ENCODE results near the gene TCEANC.

The TCEANC gene

GRCh38 chrX:13693341-13693961, 40.5 kb downstream of the TCEANC start:
- no peak for DNase-seq

DNA sequence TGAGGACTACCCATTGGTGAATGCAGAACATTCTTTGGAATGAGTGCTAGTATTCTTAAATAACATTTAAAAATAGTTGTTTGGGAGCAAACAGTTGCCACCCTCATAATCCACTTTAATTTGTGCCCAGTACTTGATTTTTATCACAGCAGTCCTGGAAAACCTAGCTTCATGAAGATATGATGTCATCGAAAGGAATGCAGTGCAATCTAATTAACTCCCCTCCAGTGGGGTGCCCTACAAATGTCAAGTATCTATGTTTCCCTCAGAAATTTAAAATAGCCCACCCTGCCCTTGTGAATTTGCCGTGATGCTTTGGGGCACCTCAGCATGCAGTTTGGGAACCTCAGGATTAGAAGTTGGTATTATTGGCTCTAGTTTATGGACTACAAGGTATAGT, 41.4 kb downstream of the TCEANC start:
- DNase-seq: no peak

GRCh38 chrX:13694983-13695382, 42.0 kb downstream of the TCEANC start:
- DNase-seq: no peak

GRCh38 chrX:13695601-13696115, 42.7 kb downstream of the TCEANC start:
- DNase-seq: no peak

- DNase-seq: no peak
Measured at GRCh38 chrX:13697455-13697854, 44.5 kb downstream of the TCEANC start.

- no peak for DNase-seq
Measured at GRCh38 chrX:13697976-13698375, 45.0 kb downstream of the TCEANC start.

- DNase-seq: no peak
Measured at GRCh38 chrX:13698432-13698831, 45.5 kb downstream of the TCEANC start.

- DNase-seq: no peak
Measured at GRCh38 chrX:13699183-13699826, 46.4 kb downstream of the TCEANC start.

GRCh38 chrX:13700380-13700779, 47.4 kb downstream of the TCEANC start:
- no peak for DNase-seq

DNA sequence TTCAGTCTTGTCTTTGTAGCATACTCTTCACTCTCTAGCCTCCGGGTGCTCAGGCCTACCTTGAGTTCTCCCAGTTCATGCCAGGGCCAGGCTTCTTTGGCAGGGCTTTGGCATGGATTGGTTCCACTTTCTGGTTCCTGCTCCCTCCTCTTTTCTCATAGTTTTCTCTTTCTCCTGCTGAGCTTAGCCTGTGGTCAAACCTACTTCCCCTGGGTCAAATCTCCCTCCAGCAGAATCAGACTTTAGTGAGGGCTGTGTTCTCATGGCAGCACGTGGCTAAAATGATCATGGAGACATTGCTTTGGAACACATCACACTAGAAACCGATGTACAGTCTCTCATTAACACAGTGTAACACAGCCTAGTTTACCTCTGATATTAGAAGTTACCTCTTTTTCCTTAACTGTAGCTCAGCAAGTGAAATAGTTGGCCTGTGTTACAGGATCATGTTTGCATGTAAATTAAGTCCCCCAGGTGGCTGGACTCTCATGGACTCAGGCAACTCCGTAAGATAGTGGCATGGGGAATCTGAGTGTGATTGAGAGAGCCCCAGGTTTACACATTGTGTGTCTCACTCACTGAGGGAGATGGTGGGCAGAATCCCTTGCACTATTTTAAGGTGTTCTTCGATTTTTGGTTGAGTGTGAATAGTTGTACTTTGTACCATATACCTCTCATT, 49.3 kb downstream of the TCEANC start:
- DNase-seq: no peak

DNA sequence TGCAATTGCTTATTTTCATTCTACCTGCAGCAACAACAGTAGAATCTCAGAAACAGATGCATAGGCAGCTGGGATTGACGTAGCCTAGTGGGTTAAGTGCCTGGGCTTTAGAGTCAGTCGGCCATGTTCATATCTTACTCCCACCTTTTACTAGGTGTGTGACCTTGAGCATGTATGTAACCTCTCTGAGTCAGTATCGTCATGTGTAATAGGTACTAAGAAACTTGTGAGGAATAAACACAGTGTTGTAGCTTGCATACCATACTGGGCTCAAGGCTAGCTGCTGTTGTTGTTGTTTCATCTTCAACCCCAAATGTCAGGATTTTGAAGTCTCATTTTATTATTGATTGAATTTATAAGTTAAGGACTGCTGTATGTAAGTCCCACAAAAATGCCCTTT, 50.2 kb downstream of the TCEANC start:
- no peak for DNase-seq

GRCh38 chrX:13703589-13703988, 50.6 kb downstream of the TCEANC start:
- no peak for DNase-seq

GRCh38 chrX:13711141-13711540, 58.2 kb downstream of the TCEANC start:
- DNase-seq: no peak

Measured in T-helper 1 cell (primary cell).